HG02852 (cell line): Measurements from ENCODE around the gene SNRPD3.
A peak's percentile ranks its signal among the peaks of the same experiment; 100 is the strongest.
"Not testable (repeated sequence)": the region's sequence is repeated elsewhere in the genome, so short reads cannot be mapped to it uniquely, and the experiment has no call there.

ENCODE experiments used
- ATAC-seq: cut with Tn5 transposase; IDR thresholded peaks from one replicate; pipeline ENCODE4 v1.9.1; 2021; ENCODE audit warnings: mild to moderate bottlenecking, moderate library complexity; ENCODE audit not compliant: unreplicated experiment

The SNRPD3 gene

GRCh38 chr22:24530968-24531367 is 24.8 kb upstream of the SNRPD3 start:
- ATAC-seq: not testable (repeated sequence)

GRCh38 chr22:24532075-24532474 is 23.7 kb upstream of the SNRPD3 start:
- ATAC-seq: no peak

- no peak for ATAC-seq
These were observed 20.5 kb upstream of the SNRPD3 start for GRCh38 chr22:24535348-24535747.

- ATAC-seq: no peak
These were observed 19.7 kb upstream of the SNRPD3 start for GRCh38 chr22:24536089-24536488.

- no peak for ATAC-seq
These were observed 15.3 kb upstream of the SNRPD3 start for GRCh38 chr22:24540470-24540869.

- ATAC-seq: no peak
These were observed 13.9 kb upstream of the SNRPD3 start for GRCh38 chr22:24541681-24542515.

GRCh38 chr22:24542641-24543040 is 13.2 kb upstream of the SNRPD3 start:
- no peak for ATAC-seq

- ATAC-seq: no peak
These were observed 12.6 kb upstream of the SNRPD3 start for GRCh38 chr22:24543185-24543601.

GRCh38 chr22:24543679-24544243 is 12.0 kb upstream of the SNRPD3 start:
- ATAC-seq: no peak

GRCh38 chr22:24548812-24549211 is 7.0 kb upstream of the SNRPD3 start:
- no peak for ATAC-seq

- ATAC-seq: no peak
These were observed 5.5 kb upstream of the SNRPD3 start for GRCh38 chr22:24550028-24550901.

- ATAC-seq: no peak
These were observed 4.8 kb upstream of the SNRPD3 start for GRCh38 chr22:24550902-24551435.

GRCh38 chr22:24552503-24553286 is 3.1 kb upstream of the SNRPD3 start:
- ATAC-seq: not testable (repeated sequence)

GRCh38 chr22:24553597-24554312 is 2.0 kb upstream of the SNRPD3 start:
- ATAC-seq: no peak

GRCh38 chr22:24554313-24555164 is 1.3 kb upstream of the SNRPD3 start, which contains the start of gene GUCD1:
Gene GUCD1, minus strand, starts transcription at chr22:24555138. Its CDS starts 147 bp downstream, at chr22:24554991.
- peak; percentile 18 for ATAC-seq

- no peak for ATAC-seq
These were observed 3.7 kb downstream of the SNRPD3 start for GRCh38 chr22:24559471-24559870.

GRCh38 chr22:24563246-24563645 is 7.4 kb downstream of the SNRPD3 start:
- ATAC-seq: no peak

- no peak for ATAC-seq
These were observed 8.7 kb downstream of the SNRPD3 start for GRCh38 chr22:24564376-24565058.
